ENCODE measurements around the gene POF1B.
A peak's percentile ranks its signal among the peaks of the same experiment; 100 is the strongest.
"Not testable (repeated sequence)": the region's sequence is repeated elsewhere in the genome, so short reads cannot be mapped to it uniquely, and the experiment has no call there.

POF1B gene

GRCh38 chrX:85326234-85327059 lies 53.0 kb downstream of the POF1B start:
- TF ChIP-seq CTCF (IDR thresholded peaks at IDR 0.05; ENCODE audit: insufficient read depth, low read depth, low read length, missing control alignments) = no peak
- H3K4me3 ChIP-seq (ENCODE audit: low read length) = no peak overlapping the region
- DNase-seq (ENCODE audit: low read depth) = no peak

- not testable (repeated sequence) for DNase-seq (ENCODE audit: low read depth)
Observed at GRCh38 chrX:85311348-85311747, 68.1 kb downstream of the POF1B start.

GRCh38 chrX:85309717-85310116 lies 69.7 kb downstream of the POF1B start:
- no peak for TF ChIP-seq CTCF (IDR thresholded peaks at IDR 0.05; ENCODE audit: insufficient read depth, low read depth, low read length, missing control alignments)
- H3K4me3 ChIP-seq (ENCODE audit: low read length) = no peak overlapping the region
- no peak for DNase-seq (ENCODE audit: low read depth)

More at GRCh38 chrX:85311348-85311747, 68.1 kb downstream of the POF1B start:
- H3K4me3 ChIP-seq (ENCODE audit: low read length) = not testable (repeated sequence)

GRCh38 chrX:85303544-85303943 lies 75.9 kb downstream of the POF1B start:
- H3K4me3 ChIP-seq (ENCODE audit: low read length) = no peak overlapping the region
- no peak for DNase-seq (ENCODE audit: low read depth)

GRCh38 chrX:85288992-85289723 lies 90.3 kb downstream of the POF1B start:
- TF ChIP-seq CTCF (IDR thresholded peaks at IDR 0.05; ENCODE audit: insufficient read depth, low read depth, low read length, missing control alignments) = no peak
- no peak for DNase-seq (ENCODE audit: low read depth)
- no peak overlapping the region for H3K4me3 ChIP-seq (ENCODE audit: low read length)

More at GRCh38 chrX:85303544-85303943, 75.9 kb downstream of the POF1B start:
- TF ChIP-seq CTCF (IDR thresholded peaks at IDR 0.05; ENCODE audit: insufficient read depth, low read depth, low read length, missing control alignments) = no peak

- DNase-seq (ENCODE audit: low read depth); H3K4me3 ChIP-seq (ENCODE audit: low read length): not testable (repeated sequence)
Observed at GRCh38 chrX:85285286-85285685, 94.2 kb downstream of the POF1B start.

GRCh38 chrX:85244450-85245211 lies 134.8 kb downstream of the POF1B start:
- H3K4me3 ChIP-seq (ENCODE audit: low read length) = peak overlapping the region; percentile 64
- DNase-seq (ENCODE audit: low read depth) = no peak
- TF ChIP-seq CTCF (IDR thresholded peaks at IDR 0.05; ENCODE audit: insufficient read depth, low read depth, low read length, missing control alignments) = no peak
